ENCODE data around the gene ZNF804A. TPM values are rescaled to one million over a fixed set of nuclear protein-coding genes. Genes with fewer than 3 reads are reported as not detected.
"Not testable (repeated sequence)": the region's sequence is repeated elsewhere in the genome, so short reads cannot be mapped to it uniquely, and the experiment has no call there.

The ZNF804A gene
- total RNA-seq, 2 donors from 2014 or later: not detected

DNA sequence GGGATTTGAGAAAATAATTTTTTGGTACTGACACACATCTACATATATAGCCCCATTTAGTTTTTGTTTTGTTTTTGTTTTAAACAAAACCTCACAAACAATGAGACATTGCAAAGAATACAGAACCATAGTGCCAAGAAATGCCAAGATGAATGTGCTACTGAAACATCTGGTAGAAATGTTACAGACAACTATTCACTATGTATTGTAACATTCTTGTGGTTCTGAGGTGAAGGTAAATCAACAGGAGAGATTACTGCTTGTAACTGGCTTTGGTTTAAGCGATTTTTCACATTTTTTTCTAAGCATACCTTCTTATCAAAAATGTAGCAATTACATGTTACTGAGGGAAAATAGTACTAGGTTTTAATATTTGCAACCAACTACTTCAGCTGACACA, 281.3 kb downstream of the ZNF804A start:
- Histone ChIP-seq H3K4me3 (no peak overlapping the region), H3K9me3 (no peaks in the 10 kb centered on the region), H3K27ac (no peak overlapping the region), H3K36me3 (replicated peaks in 1 of 2; ENCODE audit: insufficient read depth in 1 of 2, low read depth in 2 of 2) (no peaks in the 10 kb centered on the region), H3K27me3 (no peaks in the 10 kb centered on the region), H3K4me1 (no peaks in the 10 kb centered on the region)
- no peak for ATAC-seq
- intact Hi-C loops (cut with DNase I): no loop called here
- no peak for TF ChIP-seq POLR2A (IDR thresholded peaks at IDR 0.05)
- DNase-seq: no peak
- WGBS, 2 donors: 46 to 48% methylated on average over 1 of the region's 1 CpG

DNA sequence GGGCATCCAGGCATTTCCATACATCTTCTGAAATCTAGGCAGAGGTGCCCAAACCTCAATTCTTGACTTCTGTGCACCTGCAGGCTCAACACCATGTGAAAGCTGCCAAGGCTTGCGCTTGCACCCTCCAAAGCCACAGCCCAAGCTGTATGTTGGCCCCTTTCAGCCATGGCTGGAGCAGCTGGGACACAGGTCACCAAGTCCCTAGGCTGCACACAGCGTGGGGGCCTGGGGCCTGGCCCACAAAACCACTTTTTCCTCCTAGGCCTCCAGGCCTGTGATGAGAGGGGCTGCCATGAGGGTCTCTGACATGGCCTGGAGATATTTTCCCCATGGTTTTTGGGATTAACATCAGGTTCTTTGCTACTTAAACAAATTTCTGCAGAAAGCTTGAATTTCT, 288.3 kb downstream of the ZNF804A start:
- H3K27ac ChIP-seq; intact Hi-C loops (cut with DNase I); DNase-seq; H3K9me3 ChIP-seq; H3K27me3 ChIP-seq; ATAC-seq; H3K4me1 ChIP-seq; H3K36me3 ChIP-seq (replicated peaks in 1 of 2; ENCODE audit: insufficient read depth in 1 of 2, low read depth in 2 of 2); H3K4me3 ChIP-seq: not testable (repeated sequence)
- WGBS, 2 donors: 60 to 72% methylated on average over 2 of the region's 2 CpGs

DNA sequence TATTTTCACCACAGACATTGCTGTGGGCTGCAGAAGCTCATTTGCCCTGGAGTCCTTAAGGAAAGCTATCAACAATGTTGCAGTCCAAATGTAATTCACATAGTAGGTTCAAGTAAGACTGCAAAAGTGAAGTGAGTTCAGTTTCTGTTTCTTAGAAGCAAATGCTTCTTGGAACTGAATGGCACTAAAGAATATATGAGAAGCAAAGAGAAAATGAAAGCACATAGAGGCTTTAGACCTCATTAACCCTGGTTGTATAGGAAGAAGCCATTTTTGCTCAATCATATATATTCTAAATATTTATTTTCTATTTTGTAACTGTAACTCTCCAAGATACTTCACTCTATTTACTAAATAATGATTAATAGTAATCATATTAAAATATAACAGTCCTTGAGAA, 292.0 kb downstream of the ZNF804A start:
- intact Hi-C loops (cut with DNase I): no loop called here
- DNase-seq: no peak

DNA sequence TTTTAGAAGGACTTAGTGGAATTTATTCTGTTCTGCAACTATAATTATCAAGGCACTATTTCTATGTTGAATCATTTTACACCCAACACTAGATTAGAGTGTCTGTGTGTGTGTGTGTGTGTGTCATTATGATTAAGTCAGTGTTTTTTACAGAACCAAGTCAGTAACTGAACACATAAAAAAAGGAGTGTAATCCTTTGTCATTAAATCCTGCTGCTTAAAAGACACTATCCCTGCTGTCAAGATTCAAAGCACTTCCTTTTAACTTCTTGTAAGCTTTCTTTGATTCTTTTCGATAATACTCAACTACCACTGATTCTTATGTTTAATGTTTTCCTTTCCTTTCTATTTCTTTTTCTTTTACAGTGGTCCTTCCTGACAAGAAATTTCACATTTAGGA, 306.7 kb downstream of the ZNF804A start:
- TF ChIP-seq, protein P1, sequence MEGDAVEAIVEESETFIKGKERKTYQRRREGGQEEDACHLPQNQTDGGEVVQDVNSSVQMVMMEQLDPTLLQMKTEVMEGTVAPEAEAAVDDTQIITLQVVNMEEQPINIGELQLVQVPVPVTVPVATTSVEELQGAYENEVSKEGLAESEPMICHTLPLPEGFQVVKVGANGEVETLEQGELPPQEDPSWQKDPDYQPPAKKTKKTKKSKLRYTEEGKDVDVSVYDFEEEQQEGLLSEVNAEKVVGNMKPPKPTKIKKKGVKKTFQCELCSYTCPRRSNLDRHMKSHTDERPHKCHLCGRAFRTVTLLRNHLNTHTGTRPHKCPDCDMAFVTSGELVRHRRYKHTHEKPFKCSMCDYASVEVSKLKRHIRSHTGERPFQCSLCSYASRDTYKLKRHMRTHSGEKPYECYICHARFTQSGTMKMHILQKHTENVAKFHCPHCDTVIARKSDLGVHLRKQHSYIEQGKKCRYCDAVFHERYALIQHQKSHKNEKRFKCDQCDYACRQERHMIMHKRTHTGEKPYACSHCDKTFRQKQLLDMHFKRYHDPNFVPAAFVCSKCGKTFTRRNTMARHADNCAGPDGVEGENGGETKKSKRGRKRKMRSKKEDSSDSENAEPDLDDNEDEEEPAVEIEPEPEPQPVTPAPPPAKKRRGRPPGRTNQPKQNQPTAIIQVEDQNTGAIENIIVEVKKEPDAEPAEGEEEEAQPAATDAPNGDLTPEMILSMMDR (IDR thresholded peaks at IDR 0.05): no peak
- no peak for TF ChIP-seq POLR2A (IDR thresholded peaks at IDR 0.05)
- Histone ChIP-seq H3K4me1 (no peaks in the 10 kb centered on the region), H3K27me3 (no peaks in the 10 kb centered on the region), H3K9me3 (no peaks in the 10 kb centered on the region), H3K4me3 (no peak overlapping the region), H3K36me3 (replicated peaks in 1 of 2; ENCODE audit: insufficient read depth in 1 of 2, low read depth in 2 of 2) (no peaks in the 10 kb centered on the region), H3K27ac (no peak overlapping the region)
- no peak for DNase-seq
- intact Hi-C loops (cut with DNase I): no loop called here
- 78 to 91% methylated on average over 1 of the region's 1 CpG for WGBS, 2 donors
- no peak for ATAC-seq

More for the DNA sequence above, 292.0 kb downstream of the ZNF804A start:
- H3K36me3 ChIP-seq (replicated peaks in 1 of 2; ENCODE audit: insufficient read depth in 1 of 2, low read depth in 2 of 2): no peaks in the 10 kb centered on the region
- H3K27me3 ChIP-seq: no peaks in the 10 kb centered on the region
- ATAC-seq: no peak
- H3K27ac ChIP-seq: no peak overlapping the region
- H3K9me3 ChIP-seq: peaks cover 0 to 4% (median 0%) of the 10 kb centered on the region in 3 donors
- H3K4me1 ChIP-seq: no peaks in the 10 kb centered on the region
- no peak overlapping the region for H3K4me3 ChIP-seq
- TF ChIP-seq, protein P1 (IDR thresholded peaks at IDR 0.05): no peak
- no peak for TF ChIP-seq POLR2A (IDR thresholded peaks at IDR 0.05)

DNA sequence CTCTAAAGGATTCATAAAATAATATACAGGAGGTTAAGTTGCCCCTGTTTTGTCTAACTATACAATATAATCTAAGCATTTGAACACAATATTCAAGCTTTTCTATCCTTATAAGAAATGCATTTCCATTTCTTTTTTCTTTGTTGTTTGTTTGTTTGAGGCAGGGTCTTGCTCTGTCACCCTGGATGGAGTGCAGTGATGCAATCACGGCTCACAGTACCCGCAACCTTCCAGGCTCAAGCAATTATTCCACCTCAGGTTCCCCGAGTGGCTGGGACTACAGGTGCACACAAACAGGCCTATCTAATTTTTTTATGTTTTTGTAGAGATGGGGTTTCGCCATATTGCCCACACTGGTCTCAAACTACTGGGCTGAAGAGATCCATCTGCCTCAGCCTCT, 307.8 kb downstream of the ZNF804A start:
- intact Hi-C loops (cut with DNase I): no loop called here
- ATAC-seq (no peak), DNase-seq (no peak)
- WGBS, 2 donors: 79 to 83% methylated on average over 4 of the region's 4 CpGs
- Histone ChIP-seq H3K9me3 (no peaks in the 10 kb centered on the region), H3K27me3 (no peaks in the 10 kb centered on the region), H3K36me3 (replicated peaks in 1 of 2; ENCODE audit: insufficient read depth in 1 of 2, low read depth in 2 of 2) (no peaks in the 10 kb centered on the region), H3K4me1 (no peaks in the 10 kb centered on the region), H3K27ac (no peak overlapping the region), H3K4me3 (no peak overlapping the region)
- TF ChIP-seq, protein P1 (IDR thresholded peaks at IDR 0.05): no peak
- TF ChIP-seq POLR2A (IDR thresholded peaks at IDR 0.05): no peak

DNA sequence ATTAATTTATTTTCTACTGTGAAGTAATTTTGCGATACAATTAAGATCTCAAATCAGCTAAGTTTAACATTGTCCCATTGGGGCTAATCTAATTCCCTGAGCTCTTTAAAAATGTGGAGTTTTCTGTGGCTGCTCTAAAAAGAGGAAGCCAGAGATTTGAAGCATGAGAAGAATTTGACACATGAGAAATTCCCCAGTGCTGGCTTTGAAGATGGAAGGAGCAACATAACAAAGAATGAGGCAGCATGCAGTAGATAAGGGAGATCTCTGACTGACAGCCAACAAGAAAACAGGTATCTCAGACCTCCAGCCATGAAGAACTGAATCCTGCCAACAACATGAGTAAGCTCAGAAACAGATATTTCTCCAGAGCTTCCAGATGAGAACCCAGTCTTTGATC, 308.4 kb downstream of the ZNF804A start:
- WGBS, 2 donors: 71 to 82% methylated on average over 1 of the region's 1 CpG
- Histone ChIP-seq H3K27me3 (no peaks in the 10 kb centered on the region), H3K9me3 (no peaks in the 10 kb centered on the region), H3K4me1 (no peaks in the 10 kb centered on the region), H3K4me3 (no peak overlapping the region), H3K27ac (no peak overlapping the region), H3K36me3 (replicated peaks in 1 of 2; ENCODE audit: insufficient read depth in 1 of 2, low read depth in 2 of 2) (no peaks in the 10 kb centered on the region)
- no peak for TF ChIP-seq POLR2A (IDR thresholded peaks at IDR 0.05)
- TF ChIP-seq, protein P1 (IDR thresholded peaks at IDR 0.05): no peak
- intact Hi-C loops (cut with DNase I): no loop called here
- DNase-seq: no peak
- ATAC-seq: no peak
